NCI-H2107 (cell line): ENCODE results near the gene STAT5A.

Experiments used
- DNase-seq: peaks from one replicate; lab custom pipeline; 2025; lab: John Stamatoyannopoulos, UW

The STAT5A gene

GRCh38 chr17:42268236-42268635 lies 20.1 kb upstream of the STAT5A start:
- DNase-seq: no peak

- DNase-seq: no peak
Measured at GRCh38 chr17:42270170-42270535, 18.1 kb upstream of the STAT5A start.

GRCh38 chr17:42270596-42270995 lies 17.7 kb upstream of the STAT5A start:
- no peak for DNase-seq

- DNase-seq: no peak
Measured at GRCh38 chr17:42271006-42271778, 17.1 kb upstream of the STAT5A start.

GRCh38 chr17:42271779-42272035 lies 16.6 kb upstream of the STAT5A start:
- DNase-seq: no peak

GRCh38 chr17:42272162-42272907 lies 16.0 kb upstream of the STAT5A start:
- DNase-seq: no peak

- no peak for DNase-seq
Measured at GRCh38 chr17:42273474-42274252, 14.6 kb upstream of the STAT5A start.

GRCh38 chr17:42274253-42274542 lies 14.1 kb upstream of the STAT5A start:
- DNase-seq: no peak

- no peak for DNase-seq
Measured at GRCh38 chr17:42274812-42275526, 13.3 kb upstream of the STAT5A start.

GRCh38 chr17:42275527-42276358 lies 12.6 kb upstream of the STAT5A start:
- no peak for DNase-seq

- DNase-seq: no peak
Measured at GRCh38 chr17:42276359-42276608, 12.0 kb upstream of the STAT5A start, which contains the start of gene STAT5B. Gene STAT5B (minus strand): TSS chr17:42276391. CDS start chr17:42232127, 44,264 bp downstream.

- no peak for DNase-seq
Measured at GRCh38 chr17:42276609-42277341, 11.5 kb upstream of the STAT5A start.

- DNase-seq: no peak
Measured at GRCh38 chr17:42277342-42277712, 11.0 kb upstream of the STAT5A start.

- DNase-seq: no peak
Measured at GRCh38 chr17:42279776-42280630, 8.3 kb upstream of the STAT5A start.

GRCh38 chr17:42281571-42282096 lies 6.7 kb upstream of the STAT5A start:
- DNase-seq: peak; percentile 70

GRCh38 chr17:42282478-42283080 lies 5.7 kb upstream of the STAT5A start:
- no peak for DNase-seq

- DNase-seq: no peak
Measured at GRCh38 chr17:42283241-42284023, 4.9 kb upstream of the STAT5A start.

GRCh38 chr17:42284024-42284369 lies 4.3 kb upstream of the STAT5A start:
- no peak for DNase-seq

GRCh38 chr17:42284566-42284965 lies 3.7 kb upstream of the STAT5A start:
- DNase-seq: no peak
